OCI-LY3 (cell line): ENCODE results near the gene EFNA4.

Source experiments
- CTCF ChIP-seq: fragments of 200-600, 300-600 bp; sonication (generic); IDR thresholded peaks from 2 replicates; pipeline ENCODE4 v1.5.1; 2014; ENCODE audit warnings: antibody characterized with exemption, low read length, low read depth
- EZH2phosphoT487 ChIP-seq: fragments of 200-600 bp; shearing (Covaris generic); IDR thresholded peaks from 2 replicates; pipeline ENCODE4 v1.6.1; 2018; ENCODE audit warnings: antibody characterized with exemption, mixed run types, low read depth

GRCh38 chr1:155092641-155093040, 29.1 kb downstream of the EFNA4 start:
- TF ChIP-seq EZH2phosphoT487 (no peak), CTCF (no peak)
